Adrenal gland (tissue), 12 donors: ENCODE results near the gene IL34. TPM values are rescaled to one million over a fixed set of nuclear protein-coding genes. Genes with fewer than 3 reads are reported as not detected.
A peak's percentile ranks its signal among the peaks of the same experiment; 100 is the strongest.

Source experiments
- DNase-seq, 7 donors: peaks; one replicate each; pipeline ENCODE4 v3.0.0-alpha.2; 2019 to 2020
- H3K27ac ChIP-seq, 5 donors: fragments of 200-600 bp; sonication (generic) in 4 of 5; 1 replicate in 3 of 5; 2 replicates in 2 of 5; pipeline versions ENCODE4 v1.5.1 to v1.8.0; 2016 to 2020; ENCODE audit warnings: mild to moderate bottlenecking in 1 of 5
- H3K27me3 ChIP-seq: fragments of 200-600 bp; 2 replicates; pipeline ENCODE4 v1.8.0; 2021
- H3K36me3 ChIP-seq, 2 donors: fragments of 200-600 bp; replicated peaks in 1 of 2; 1 replicate in 1 of 2; 2 replicates in 1 of 2; pipeline versions ENCODE4 v1.5.1 to v1.8.0; 2018 to 2022
- H3K4me1 ChIP-seq, 2 donors: fragments of 200-600 bp; replicated peaks in 1 of 2; 1 replicate in 1 of 2; 2 replicates in 1 of 2; pipeline versions ENCODE4 v1.5.1 to v1.8.0; 2018 to 2021
- H3K4me3 ChIP-seq, 4 donors: fragments of 200-600 bp; sonication (generic) in 3 of 4; one replicate each; pipeline ENCODE4 v1.5.1; 2016 to 2018
- H3K9me3 ChIP-seq, 3 donors: fragments of 200-600 bp; sonication (generic) in 1 of 3; replicated peaks in 1 of 3; 1 replicate in 2 of 3; 2 replicates in 1 of 3; pipeline versions ENCODE4 v1.5.1 to v1.8.0; 2016 to 2021
- POLR2A ChIP-seq, 2 donors: fragments of 450-650 bp; IDR thresholded peaks; one replicate each; pipeline ENCODE4 v1.6.1; 2017; ENCODE audit warnings: antibody characterized with exemption in 2 of 2, mild to moderate bottlenecking in 2 of 2, moderate library complexity in 1 of 2
- WGBS, 4 donors: extraction: QIAGEN DNeasy Blood & Tissue Kit in 2 of 4; methylation state at CpG; one replicate each; pipeline versions ENCODE4 v1.1.5 to v1.1.7; 2013 to 2017; 5-methylcytosine and 5-hydroxymethylcytosine counted together
- intact Hi-C, 2 donors: fragments of 100-400 bp; cut with DNase I; formaldehyde crosslinking; loops; one replicate each; pipeline versions ENCODE4 v1.14.1 to v1.15.0; 2022 to 2023
- polyA plus RNA-seq, 3 donors: library from polyadenylated mRNA; stranded (reverse); fragments of 200-250 nt in 2 of 3; fragments of 350-450 nt in 1 of 3; fragmentation: Illumina TruSeq in 1 of 3; extraction: RNeasy Lipid Tissue Mini Kit (QIAGEN cat#74804) in 1 of 3; gene quantifications; one replicate each; pipeline ENCODE4 v1.2.3, GENCODE V29; 2013 to 2014
- total RNA-seq, 9 donors: library from RNA; depleted of rRNA in 4 of 9; stranded (reverse); fragments of >200 nt in 4 of 9; fragments of 120-200 nt in 1 of 9; fragmentation: NEBNext Ultra II Directional in 1 of 9; extraction: Animal tissue kit (Norgen Biotek cat#: 25700) in 1 of 9; gene quantifications; one replicate each; pipeline versions ENCODE4 v1.1.0 to v1.2.4, GENCODE V29; 2013 to 2023
- TF ChIP-seq, protein P1 (sequence below), 6 experiments: fragments of 450-650 bp in 4 of 6; fragments of 200-600 bp in 2 of 6; sonication (generic) in 1 of 6; IDR thresholded peaks; 1 replicate in 5 of 6; 2 replicates in 1 of 6; pipeline versions ENCODE4 v1.5.1 to v1.8.0; 2016 to 2021; ENCODE audit warnings: antibody characterized with exemption in 6 of 6, mild to moderate bottlenecking in 2 of 6, moderate library complexity in 1 of 6
- donor health status: healthy with polysubstance abuse.
- donor health status: Bipolar disorder and iron deficiency.
- donor health status: DM: yes; HTN: yes; CAD: no.
- donor health status: DM: no; HTN: no; CAD: no.
- donor health status: DM: no; HTN: no; CAD: no.
- donor health status: DM: yes; HTN: yes; CAD: no.

Gene IL34
- total and polyA plus RNA-seq, 12 donors: 1.2 to 62.9 (median 35.7) TPM

DNA sequence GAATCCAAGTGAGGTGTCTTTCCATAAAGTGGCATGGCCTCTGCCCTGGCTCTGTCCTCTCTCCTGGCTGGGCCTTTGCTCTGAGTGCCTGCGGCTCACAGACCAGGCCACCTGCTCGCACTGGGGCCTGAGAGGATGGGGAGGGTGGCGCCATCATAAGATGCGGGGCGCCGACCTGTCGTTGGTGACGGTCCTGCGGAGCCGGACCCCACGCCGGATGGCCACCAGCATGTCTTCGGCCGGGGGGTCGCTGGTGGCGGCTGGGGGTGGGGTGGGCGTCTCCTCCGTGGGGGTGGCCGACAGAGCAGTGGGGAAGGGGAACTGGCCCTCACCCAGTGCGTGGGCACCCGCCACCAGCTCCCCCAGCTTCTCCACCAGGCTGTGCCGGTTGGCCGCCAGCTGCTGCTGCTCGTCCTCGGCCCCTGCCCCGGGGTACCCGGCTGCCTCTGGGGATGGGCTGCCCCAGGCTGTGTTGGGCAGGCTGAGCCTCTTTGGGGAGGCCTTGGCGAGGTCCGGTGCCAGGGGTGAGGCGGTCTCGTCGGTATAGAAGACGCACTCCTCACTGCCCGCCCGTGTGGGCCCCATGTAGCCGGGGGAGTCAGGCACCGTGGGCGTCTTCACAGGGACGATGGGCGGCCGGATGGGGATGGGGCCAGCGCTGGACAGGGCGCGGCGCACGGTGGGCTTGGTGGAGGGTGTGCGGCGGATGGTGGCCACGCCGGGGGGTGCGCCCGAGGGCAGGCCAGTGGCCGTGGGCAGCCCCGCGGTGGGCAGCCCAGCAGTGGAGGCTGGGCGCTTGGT lies 17.4 kb downstream of the IL34 start:
- DNase-seq: no peak
- H3K4me1 ChIP-seq: no peaks in the 10 kb centered on the region
- no peaks in the 10 kb centered on the region for H3K9me3 ChIP-seq
- H3K27ac ChIP-seq: peak overlapping the region in 1 of 5 donors; percentile 54
- no peak overlapping the region for H3K4me3 ChIP-seq
- TF ChIP-seq POLR2A (IDR thresholded peaks at IDR 0.05): no peak
- TF ChIP-seq, protein P1, sequence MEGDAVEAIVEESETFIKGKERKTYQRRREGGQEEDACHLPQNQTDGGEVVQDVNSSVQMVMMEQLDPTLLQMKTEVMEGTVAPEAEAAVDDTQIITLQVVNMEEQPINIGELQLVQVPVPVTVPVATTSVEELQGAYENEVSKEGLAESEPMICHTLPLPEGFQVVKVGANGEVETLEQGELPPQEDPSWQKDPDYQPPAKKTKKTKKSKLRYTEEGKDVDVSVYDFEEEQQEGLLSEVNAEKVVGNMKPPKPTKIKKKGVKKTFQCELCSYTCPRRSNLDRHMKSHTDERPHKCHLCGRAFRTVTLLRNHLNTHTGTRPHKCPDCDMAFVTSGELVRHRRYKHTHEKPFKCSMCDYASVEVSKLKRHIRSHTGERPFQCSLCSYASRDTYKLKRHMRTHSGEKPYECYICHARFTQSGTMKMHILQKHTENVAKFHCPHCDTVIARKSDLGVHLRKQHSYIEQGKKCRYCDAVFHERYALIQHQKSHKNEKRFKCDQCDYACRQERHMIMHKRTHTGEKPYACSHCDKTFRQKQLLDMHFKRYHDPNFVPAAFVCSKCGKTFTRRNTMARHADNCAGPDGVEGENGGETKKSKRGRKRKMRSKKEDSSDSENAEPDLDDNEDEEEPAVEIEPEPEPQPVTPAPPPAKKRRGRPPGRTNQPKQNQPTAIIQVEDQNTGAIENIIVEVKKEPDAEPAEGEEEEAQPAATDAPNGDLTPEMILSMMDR (IDR thresholded peaks at IDR 0.05): no peak
- whole genome bisulfite sequencing, 4 donors: 93 to 96% (median 94%) methylated on average over 25 to 56 of the region's 56 CpGs
- no peaks in the 10 kb centered on the region for H3K27me3 ChIP-seq
- peaks cover 0 to 57% of the 10 kb centered on the region in 2 donors for H3K36me3 ChIP-seq
- intact Hi-C loops: no loop called here

DNA sequence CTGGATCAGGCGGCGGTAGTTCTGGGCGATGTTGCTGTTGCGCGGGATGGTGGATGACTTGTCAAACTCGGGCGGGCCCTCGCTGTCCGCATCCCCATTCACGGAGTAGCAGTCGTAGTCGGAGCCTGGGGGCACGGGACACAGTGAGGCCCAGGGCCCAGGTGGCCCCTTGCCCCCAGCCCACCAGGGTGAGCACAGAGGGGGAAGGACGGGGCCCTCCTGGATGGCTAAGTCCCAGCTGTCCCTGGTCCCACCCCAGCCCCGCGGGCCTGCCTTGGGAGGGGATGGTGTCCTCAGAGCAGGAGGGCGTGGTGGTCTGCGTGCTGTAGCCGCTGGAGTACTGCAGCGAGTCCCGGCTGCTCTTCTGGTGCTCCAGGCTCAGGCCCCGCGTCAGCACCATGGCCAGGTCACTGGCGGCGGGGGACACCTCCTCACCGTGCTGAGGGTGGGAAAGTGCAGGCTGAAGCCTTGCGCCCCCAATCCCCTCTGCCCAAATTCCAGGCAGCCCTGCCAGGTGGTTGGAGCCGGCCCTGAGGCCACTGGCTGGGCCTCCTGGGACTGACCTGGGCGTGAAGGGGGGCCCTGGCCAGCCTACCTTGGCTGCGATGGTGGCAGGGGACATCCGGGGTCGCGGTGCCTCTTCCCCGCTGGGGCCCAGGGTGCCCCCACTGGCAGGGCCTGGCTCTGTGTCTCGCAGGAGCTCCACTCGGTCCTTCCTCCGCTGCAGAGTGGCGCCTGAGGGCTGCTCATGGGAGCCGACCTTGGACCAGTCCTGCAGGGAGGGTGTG lies 18.2 kb downstream of the IL34 start:
- 83 to 95% (median 90%) methylated on average over 8 to 39 of the region's 39 CpGs for WGBS, 4 donors
- Histone ChIP-seq H3K27ac (no peak overlapping the region), H3K9me3 (no peaks in the 10 kb centered on the region), H3K36me3 (peaks cover 0 to 65% of the 10 kb centered on the region in 2 donors), H3K4me3 (no peak overlapping the region), H3K4me1 (no peaks in the 10 kb centered on the region), H3K27me3 (no peaks in the 10 kb centered on the region)
- no peak for TF ChIP-seq POLR2A (IDR thresholded peaks at IDR 0.05)
- TF ChIP-seq, protein P1 (IDR thresholded peaks at IDR 0.05): no peak
- DNase-seq: no peak
- intact Hi-C loops: no loop called here

- TF ChIP-seq POLR2A (IDR thresholded peaks at IDR 0.05): no peak
- TF ChIP-seq, protein P1 (IDR thresholded peaks at IDR 0.05): no peak
- no peak for DNase-seq
- H3K4me1 ChIP-seq: no peaks in the 10 kb centered on the region
- intact Hi-C loops: no loop called here
- peaks cover 0 to 71% of the 10 kb centered on the region in 2 donors for H3K36me3 ChIP-seq
- 67 to 95% (median 85%) methylated on average over 6 to 14 of the region's 14 CpGs for WGBS, 4 donors
- H3K27ac ChIP-seq: no peak overlapping the region
- H3K9me3 ChIP-seq: no peaks in the 10 kb centered on the region
- no peak overlapping the region for H3K4me3 ChIP-seq
- H3K27me3 ChIP-seq: no peaks in the 10 kb centered on the region
Observed at GRCh38 chr16:70665113-70665694, 18.8 kb downstream of the IL34 start.
